HK-2 (cell line): ENCODE results near the gene RNF141.

ENCODE experiments used
- DNase-seq: peaks from one replicate; pipeline ENCODE4 v3.0.0-alpha.2; 2018; ENCODE audit not compliant: unreplicated experiment

RNF141 gene

DNA sequence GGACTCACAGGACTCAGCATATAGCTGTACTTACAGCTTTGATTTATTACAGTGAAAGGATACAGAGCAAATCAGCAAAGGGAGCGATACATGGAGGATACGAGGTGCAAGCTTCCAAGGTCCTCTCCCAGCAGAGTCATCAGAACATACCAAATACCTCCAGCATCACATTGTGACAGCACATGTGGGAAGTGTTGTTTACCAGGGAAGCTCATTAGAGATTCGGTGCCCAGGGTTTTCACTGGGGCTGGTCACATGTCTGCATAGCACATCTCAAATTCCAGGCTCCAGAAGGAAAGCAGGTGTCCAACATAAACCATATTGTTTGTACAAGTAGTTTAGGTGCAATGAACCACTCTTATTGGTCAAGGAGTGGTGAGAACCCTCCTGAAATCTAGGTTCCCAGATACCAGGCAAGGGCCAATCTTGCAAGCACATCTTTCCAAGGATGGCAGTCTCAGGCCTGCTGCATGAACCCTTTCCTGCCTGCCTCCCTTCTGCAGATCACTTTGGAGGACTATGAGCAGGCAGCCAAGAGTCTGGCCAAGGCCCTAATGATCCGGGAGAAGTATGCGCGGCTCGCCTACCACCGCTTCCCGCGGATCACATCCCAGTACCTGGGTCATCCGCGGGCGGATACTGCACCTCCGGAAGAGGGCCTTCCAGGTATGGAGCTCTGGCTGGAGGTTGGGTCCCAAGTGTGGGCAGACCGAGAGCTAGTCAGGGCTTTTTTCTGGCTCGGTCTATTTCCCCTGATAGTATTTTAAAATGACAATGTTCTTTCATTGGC, 59.2 kb downstream of the RNF141 start:
- DNase-seq: no peak

DNA sequence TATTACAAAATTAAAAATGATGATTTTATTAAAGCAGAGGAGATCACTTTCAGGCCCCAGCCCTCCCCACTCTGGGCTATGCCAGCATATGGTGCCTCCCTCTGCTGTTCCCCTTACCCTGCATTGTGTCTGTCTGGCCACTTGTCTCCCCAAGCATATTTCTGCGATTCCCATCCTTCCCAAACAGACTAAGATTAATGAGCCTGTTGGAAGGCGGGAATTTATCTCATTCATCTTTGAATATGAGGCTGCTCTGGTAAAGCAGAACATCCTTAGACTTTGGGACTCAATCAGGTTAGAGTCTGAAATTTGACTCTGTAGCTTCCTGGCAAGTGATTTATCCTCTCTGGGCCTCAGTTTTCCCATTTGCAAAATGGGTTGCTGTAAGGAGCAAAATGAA, 60.2 kb downstream of the RNF141 start:
- DNase-seq: no peak

DNA sequence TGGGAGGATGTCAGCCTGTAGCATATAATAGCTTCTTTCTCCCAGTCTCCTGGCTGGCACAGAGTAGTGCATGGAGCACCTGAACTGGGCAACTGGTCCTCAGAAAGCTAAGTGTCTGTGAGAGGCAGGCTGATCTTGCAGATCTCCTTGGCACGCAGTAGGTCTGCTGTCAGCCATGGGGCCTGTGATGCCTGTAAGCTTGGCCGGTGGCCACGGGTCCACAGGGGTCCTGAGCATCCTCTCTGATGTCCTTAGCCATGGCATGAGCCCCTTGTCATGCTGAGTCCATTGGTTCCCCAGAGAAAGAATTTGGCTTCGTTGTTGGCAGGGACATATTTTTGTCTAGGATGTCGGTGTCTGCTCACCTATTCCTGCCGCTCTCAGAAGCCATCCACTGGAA, 61.0 kb downstream of the RNF141 start:
- DNase-seq: no peak

GRCh38 chr11:10478574-10479550, 62.1 kb downstream of the RNF141 start:
- no peak for DNase-seq

DNA sequence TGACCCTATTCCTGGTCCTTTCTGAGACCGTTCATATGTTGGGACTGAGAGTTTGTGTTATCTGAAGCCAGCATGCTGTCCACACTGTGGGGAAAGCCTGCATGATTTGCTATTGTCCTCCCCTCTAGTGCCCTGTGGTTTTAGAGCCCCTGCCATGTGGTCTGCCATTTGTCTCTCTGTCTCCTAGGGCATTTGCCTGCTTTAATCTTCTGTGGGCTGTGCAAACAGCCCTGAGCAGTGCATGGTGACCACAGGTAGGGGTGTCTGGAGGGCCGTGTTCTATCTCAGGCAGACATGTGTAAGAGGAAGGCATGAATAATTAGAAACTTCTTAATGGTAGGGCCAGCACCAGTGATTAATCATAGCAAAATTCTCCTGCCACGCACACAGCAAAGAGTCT, 62.9 kb downstream of the RNF141 start:
- no peak for DNase-seq

GRCh38 chr11:10477690-10478046, 63.3 kb downstream of the RNF141 start:
- DNase-seq: no peak

- DNase-seq: no peak
Observed at GRCh38 chr11:10476927-10477689, 63.9 kb downstream of the RNF141 start.

DNA sequence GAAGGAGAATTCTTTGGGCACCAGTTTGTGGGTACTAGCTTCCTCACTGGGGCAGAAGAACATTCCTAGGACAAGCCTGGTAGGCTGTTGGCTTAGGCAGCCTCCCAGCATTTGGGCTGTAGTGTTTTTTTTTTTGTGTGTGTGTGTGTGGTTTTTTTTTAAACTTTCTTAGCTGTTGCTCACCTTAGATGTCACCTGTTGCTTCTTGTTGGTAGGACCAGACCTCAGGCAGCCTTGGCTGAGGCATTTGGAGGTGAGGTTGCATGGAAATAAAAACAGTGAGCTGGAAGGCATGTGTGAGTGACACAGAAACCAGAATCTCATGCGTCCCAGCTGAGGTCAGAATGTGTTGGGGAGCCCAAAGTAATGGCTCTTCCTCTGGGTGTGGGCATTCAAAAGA, 64.6 kb downstream of the RNF141 start:
- no peak for DNase-seq

- no peak for DNase-seq
Observed at GRCh38 chr11:10474551-10474950, 66.4 kb downstream of the RNF141 start.

DNA sequence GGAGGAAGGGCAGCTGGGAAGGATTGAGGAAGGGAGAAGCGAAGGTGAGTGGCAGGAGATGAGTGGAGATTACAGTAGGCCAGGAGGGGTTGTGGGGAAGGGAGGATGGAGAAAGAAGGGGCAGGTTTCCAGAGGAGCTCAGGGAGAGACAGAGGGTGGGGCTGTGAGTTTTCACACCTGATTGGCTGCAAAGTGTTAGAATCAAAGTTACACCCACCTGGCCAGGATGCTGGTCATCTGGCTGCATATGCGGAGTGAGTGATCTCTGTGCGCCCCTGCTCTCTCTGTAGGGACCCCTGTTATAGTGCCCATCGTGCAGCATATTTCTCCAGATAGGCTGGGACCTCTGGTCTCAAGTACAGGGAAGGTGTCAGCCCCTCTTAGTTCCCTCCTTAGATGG, 67.6 kb downstream of the RNF141 start:
- no peak for DNase-seq

GRCh38 chr11:10462746-10463300, 78.2 kb downstream of the RNF141 start:
- no peak for DNase-seq
